ENCODE measurements around the gene CCR5. TPM values are rescaled to one million over a fixed set of nuclear protein-coding genes. Genes with fewer than 3 reads are reported as not detected.

CCR5 gene
- total RNA-seq, 3 donors from 2014 or later (not counting 1 experiment from before 2014, with no cell fraction given), result 0.59 to 7.6 (median 1.0) TPM

Other genes with a start within 250 kb of the CCR5 start
- 10 to 100 TPM in 1 of 3 donors, 1 to 10 TPM in 2; 2.1 to 26.0 (median 3.8) TPM for gene CCR1, start 162.6 kb upstream of the CCR5 start, total RNA-seq
- gene CCR3, start 128.5 kb upstream of the CCR5 start, total RNA-seq, result 10 to 100 TPM in 1 of 3 donors, 1 to 10 TPM in 1, not detected in 1; 1.5 to 36.7 TPM
- gene CCR2, start 16.8 kb upstream of the CCR5 start, total RNA-seq, result 1 to 10 TPM in 2 of 3 donors, under 1 TPM in 1; 0.21 to 9.8 (median 1.7) TPM
- 1 to 10 TPM; 3.0 to 4.6 (median 3.8) TPM for gene CCRL2, start 36.3 kb downstream of the CCR5 start, total RNA-seq
- 1 to 10 TPM in 2 of 3 donors, not detected in 1; 1.0 to 1.1 TPM for gene LTF, start 94.0 kb downstream of the CCR5 start, total RNA-seq
- gene RTP3, start 127.0 kb downstream of the CCR5 start, total RNA-seq, result not detected
- under 1 TPM in 1 of 3 donors, not detected in 2; 0.18 TPM for gene LRRC2, start 195.4 kb downstream of the CCR5 start, total RNA-seq
- not detected for gene FAM240A, start 241.6 kb downstream of the CCR5 start, total RNA-seq